ENCODE results near the gene DFFB. TPM values are rescaled to one million over a fixed set of nuclear protein-coding genes. Genes with fewer than 3 reads are reported as not detected.

The DFFB gene
- total and polyA plus RNA-seq, 9 of the 15 experiments (the other 6 are each of a cell fraction or from before 2014, with no cell fraction given): 2.3 to 15.8 (median 11.5) TPM

DNA sequence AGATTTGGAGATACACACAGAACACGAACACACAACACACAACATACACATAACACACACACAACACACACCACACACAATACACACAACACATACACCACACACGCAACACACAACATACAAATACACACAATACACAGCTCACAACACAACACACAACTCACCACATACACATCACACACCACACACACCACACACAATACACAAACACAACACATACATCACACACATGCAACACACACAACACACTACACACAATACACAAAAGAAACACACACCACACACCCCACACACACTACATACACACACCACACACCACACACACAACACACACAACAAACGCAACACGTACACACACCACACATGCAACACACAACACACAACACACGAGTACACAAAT is 71.8 kb downstream of the DFFB start (continued):
- TF ChIP-seq, protein P1, sequence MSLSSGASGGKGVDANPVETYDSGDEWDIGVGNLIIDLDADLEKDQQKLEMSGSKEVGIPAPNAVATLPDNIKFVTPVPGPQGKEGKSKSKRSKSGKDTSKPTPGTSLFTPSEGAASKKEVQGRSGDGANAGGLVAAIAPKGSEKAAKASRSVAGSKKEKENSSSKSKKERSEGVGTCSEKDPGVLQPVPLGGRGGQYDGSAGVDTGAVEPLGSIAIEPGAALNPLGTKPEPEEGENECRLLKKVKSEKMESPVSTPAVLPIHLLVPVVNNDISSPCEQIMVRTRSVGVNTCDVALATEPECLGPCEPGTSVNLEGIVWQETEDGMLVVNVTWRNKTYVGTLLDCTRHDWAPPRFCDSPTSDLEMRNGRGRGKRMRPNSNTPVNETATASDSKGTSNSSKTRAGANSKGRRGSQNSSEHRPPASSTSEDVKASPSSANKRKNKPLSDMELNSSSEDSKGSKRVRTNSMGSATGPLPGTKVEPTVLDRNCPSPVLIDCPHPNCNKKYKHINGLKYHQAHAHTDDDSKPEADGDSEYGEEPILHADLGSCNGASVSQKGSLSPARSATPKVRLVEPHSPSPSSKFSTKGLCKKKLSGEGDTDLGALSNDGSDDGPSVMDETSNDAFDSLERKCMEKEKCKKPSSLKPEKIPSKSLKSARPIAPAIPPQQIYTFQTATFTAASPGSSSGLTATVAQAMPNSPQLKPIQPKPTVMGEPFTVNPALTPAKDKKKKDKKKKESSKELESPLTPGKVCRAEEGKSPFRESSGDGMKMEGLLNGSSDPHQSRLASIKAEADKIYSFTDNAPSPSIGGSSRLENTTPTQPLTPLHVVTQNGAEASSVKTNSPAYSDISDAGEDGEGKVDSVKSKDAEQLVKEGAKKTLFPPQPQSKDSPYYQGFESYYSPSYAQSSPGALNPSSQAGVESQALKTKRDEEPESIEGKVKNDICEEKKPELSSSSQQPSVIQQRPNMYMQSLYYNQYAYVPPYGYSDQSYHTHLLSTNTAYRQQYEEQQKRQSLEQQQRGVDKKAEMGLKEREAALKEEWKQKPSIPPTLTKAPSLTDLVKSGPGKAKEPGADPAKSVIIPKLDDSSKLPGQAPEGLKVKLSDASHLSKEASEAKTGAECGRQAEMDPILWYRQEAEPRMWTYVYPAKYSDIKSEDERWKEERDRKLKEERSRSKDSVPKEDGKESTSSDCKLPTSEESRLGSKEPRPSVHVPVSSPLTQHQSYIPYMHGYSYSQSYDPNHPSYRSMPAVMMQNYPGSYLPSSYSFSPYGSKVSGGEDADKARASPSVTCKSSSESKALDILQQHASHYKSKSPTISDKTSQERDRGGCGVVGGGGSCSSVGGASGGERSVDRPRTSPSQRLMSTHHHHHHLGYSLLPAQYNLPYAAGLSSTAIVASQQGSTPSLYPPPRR (CRISPR knock-in tag; IDR thresholded peaks at IDR 0.05; ENCODE audit: borderline replicate concordance): no peak
- TF ChIP-seq POLR2AphosphoS5 (IDR thresholded peaks at IDR 0.05; ENCODE audit: control insufficient read depth, insufficient read depth, low read depth, low read length) (no peak), RNF2 (IDR thresholded peaks at IDR 0.05) (no peak), L3MBTL2 (IDR thresholded peaks at IDR 0.05) (no peak), IFI16 (CRISPR knock-in tag; IDR thresholded peaks at IDR 0.05) (no peak), HDAC1 (IDR thresholded peaks at IDR 0.05) (peak in 1 of 2 experiments; percentile 52; a peak in 1 of 4 replicates), JUN (IDR thresholded peaks at IDR 0.05; ENCODE audit: borderline replicate concordance, low read depth, low read length) (no peak), JUN (CRISPR knock-in tag; IDR thresholded peaks at IDR 0.05; ENCODE audit: borderline replicate concordance) (no peak), MECOM (CRISPR knock-in tag; IDR thresholded peaks at IDR 0.05) (no peak), SMARCC2 (IDR thresholded peaks at IDR 0.05; ENCODE audit: low read depth) (no peak)
- TF ChIP-seq, protein P2, sequence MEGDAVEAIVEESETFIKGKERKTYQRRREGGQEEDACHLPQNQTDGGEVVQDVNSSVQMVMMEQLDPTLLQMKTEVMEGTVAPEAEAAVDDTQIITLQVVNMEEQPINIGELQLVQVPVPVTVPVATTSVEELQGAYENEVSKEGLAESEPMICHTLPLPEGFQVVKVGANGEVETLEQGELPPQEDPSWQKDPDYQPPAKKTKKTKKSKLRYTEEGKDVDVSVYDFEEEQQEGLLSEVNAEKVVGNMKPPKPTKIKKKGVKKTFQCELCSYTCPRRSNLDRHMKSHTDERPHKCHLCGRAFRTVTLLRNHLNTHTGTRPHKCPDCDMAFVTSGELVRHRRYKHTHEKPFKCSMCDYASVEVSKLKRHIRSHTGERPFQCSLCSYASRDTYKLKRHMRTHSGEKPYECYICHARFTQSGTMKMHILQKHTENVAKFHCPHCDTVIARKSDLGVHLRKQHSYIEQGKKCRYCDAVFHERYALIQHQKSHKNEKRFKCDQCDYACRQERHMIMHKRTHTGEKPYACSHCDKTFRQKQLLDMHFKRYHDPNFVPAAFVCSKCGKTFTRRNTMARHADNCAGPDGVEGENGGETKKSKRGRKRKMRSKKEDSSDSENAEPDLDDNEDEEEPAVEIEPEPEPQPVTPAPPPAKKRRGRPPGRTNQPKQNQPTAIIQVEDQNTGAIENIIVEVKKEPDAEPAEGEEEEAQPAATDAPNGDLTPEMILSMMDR (IDR thresholded peaks at IDR 0.05 in 2 of 3, conservative IDR thresholded peaks at IDR 0.05 in 1 of 3; ENCODE audit: insufficient read depth in 2 of 3, low read depth in 1 of 3, low read length in 3 of 3): no peak

All from K562 (cell line).